Liver (tissue), 9 donors: Measurements from ENCODE around the gene UCP2. TPM values are rescaled to one million over a fixed set of nuclear protein-coding genes. Genes with fewer than 3 reads are reported as not detected.

ENCODE experiments used
- DNase-seq: peaks from one replicate; pipeline ENCODE4 v3.0.0-alpha.2; 2017; ENCODE audit warnings: low spot score
- H3K27ac ChIP-seq, 2 donors: one replicate each; pipeline ENCODE4 v1.7.0; 2013; ENCODE audit warnings: inconsistent platforms in 2 of 2, low read length in 2 of 2, control low read depth in 1 of 2, low read depth in 1 of 2, mild to moderate bottlenecking in 1 of 2
- H3K27me3 ChIP-seq, 4 donors: one replicate each; pipeline versions ENCODE4 v1.6.1 to v1.7.0; 2013; ENCODE audit warnings: low read length in 3 of 4, inconsistent platforms in 1 of 4, mild to moderate bottlenecking in 1 of 4, moderate library complexity in 1 of 4; ENCODE audit not compliant: control insufficient read depth in 4 of 4, insufficient read depth in 4 of 4
- H3K36me3 ChIP-seq, 4 donors: one replicate each; pipeline versions ENCODE4 v1.6.1 to v1.7.0; 2013; ENCODE audit warnings: low read length in 3 of 4, mild to moderate bottlenecking in 3 of 4, low read depth in 1 of 4, moderate library complexity in 1 of 4; ENCODE audit not compliant: control insufficient read depth in 4 of 4, insufficient read depth in 3 of 4
- H3K4me1 ChIP-seq, 4 donors: one replicate each; pipeline versions ENCODE4 v1.6.1 to v1.7.0; 2013; ENCODE audit warnings: low read length in 3 of 4, mild to moderate bottlenecking in 3 of 4, moderate library complexity in 1 of 4; ENCODE audit not compliant: control insufficient read depth in 4 of 4, insufficient read depth in 4 of 4
- H3K4me3 ChIP-seq, 3 donors: one replicate each; pipeline versions ENCODE4 v1.6.1 to v1.7.0; 2013; ENCODE audit warnings: low read length in 3 of 3, control low read depth in 1 of 3, low read depth in 1 of 3, mild to moderate bottlenecking in 1 of 3
- H3K9ac ChIP-seq, 2 donors: one replicate each; pipeline ENCODE4 v1.7.0; 2013; ENCODE audit warnings: low read length in 2 of 2, mild to moderate bottlenecking in 2 of 2, moderate library complexity in 2 of 2, control low read depth in 1 of 2, low read depth in 1 of 2
- H3K9me3 ChIP-seq, 4 donors: one replicate each; pipeline versions ENCODE4 v1.6.1 to v1.7.0; 2013; ENCODE audit warnings: low read length in 3 of 4; ENCODE audit not compliant: control insufficient read depth in 4 of 4
- EGR1 ChIP-seq, 2 donors: IDR thresholded peaks; 2 replicates each; pipeline ENCODE4 v1.6.1; 2016 to 2018; ENCODE audit warnings: antibody characterized with exemption in 2 of 2, low read depth in 2 of 2
- FOXA1 ChIP-seq: IDR thresholded peaks from 2 replicates; pipeline ENCODE4 v1.6.1; 2016; ENCODE audit warnings: antibody characterized with exemption
- FOXA2 ChIP-seq: IDR thresholded peaks from 2 replicates; pipeline ENCODE4 v1.6.1; 2016; ENCODE audit warnings: antibody characterized with exemption
- HNF4A ChIP-seq, 2 donors: conservative IDR thresholded peaks; 2 replicates each; pipeline ENCODE4 v1.6.1; 2016; ENCODE audit warnings: antibody characterized with exemption in 2 of 2, mild to moderate bottlenecking in 2 of 2
- JUND ChIP-seq, 2 donors: IDR thresholded peaks; 2 replicates each; pipeline ENCODE4 v1.6.1; 2016; ENCODE audit warnings: antibody characterized with exemption in 2 of 2
- NR2F2 ChIP-seq: IDR thresholded peaks from 2 replicates; pipeline ENCODE4 v1.6.1; 2016; ENCODE audit warnings: antibody characterized with exemption
- RAD21 ChIP-seq, 2 donors: IDR thresholded peaks; 2 replicates each; pipeline ENCODE4 v1.6.1; 2016; ENCODE audit warnings: antibody characterized with exemption in 2 of 2, mild to moderate bottlenecking in 2 of 2
- TAF1 ChIP-seq: conservative IDR thresholded peaks from 2 replicates; pipeline ENCODE4 v1.6.1; 2016; ENCODE audit warnings: antibody characterized with exemption, mild to moderate bottlenecking
- YY1 ChIP-seq: IDR thresholded peaks from 2 replicates; pipeline ENCODE4 v1.6.1; 2016; ENCODE audit warnings: antibody characterized with exemption, mild to moderate bottlenecking
- WGBS: extraction: QIAGEN DNeasy Blood & Tissue Kit; methylation state at CpG from one replicate; pipeline ENCODE4 v1.1.7; 2013; 5-methylcytosine and 5-hydroxymethylcytosine counted together
- polyA plus RNA-seq, 2 donors: library from polyadenylated mRNA; stranded (reverse) in 1 of 2; unstranded in 1 of 2; fragments of 200-250 nt in 1 of 2; fragments of >200 nt in 1 of 2; fragmentation: Nextera tagmentation in 1 of 2; extraction: Ambion mirVana in 1 of 2; gene quantifications; one replicate each; pipeline versions ENCODE4 v1.2.1 to v1.2.3, GENCODE V29; 2013 to 2015
- total RNA-seq, 2 donors: library from RNA; depleted of rRNA; stranded (reverse); fragments of >200 nt; gene quantifications; one replicate each; pipeline ENCODE4 v1.2.3, GENCODE V29; 2014
- TF ChIP-seq, protein P1 (sequence below): IDR thresholded peaks from 2 replicates; pipeline ENCODE4 v1.6.1; 2016; ENCODE audit warnings: antibody characterized with exemption
- TF ChIP-seq, protein P2 (sequence below): IDR thresholded peaks from 2 replicates; pipeline ENCODE4 v1.6.1; 2016; ENCODE audit warnings: antibody characterized with exemption
- TF ChIP-seq, protein P3 (sequence below): fragments of 150-350 bp; IDR thresholded peaks from 2 replicates; pipeline ENCODE4 v1.5.1; 2017; ENCODE audit warnings: improper control_type of control experiment, low read depth, low read length; ENCODE audit not compliant: missing input control
- TF ChIP-seq, protein P4 (sequence below): IDR thresholded peaks from 2 replicates; pipeline ENCODE4 v1.6.1; 2016; ENCODE audit warnings: antibody characterized with exemption
- donor health status: healthy.
- donor health status: healthy.
- donor health status: healthy.
- donor health status: healthy.
- donor health status: healthy.

UCP2 gene
- total and polyA plus RNA-seq, 4 donors, result 10.4 to 137 (median 13.6) TPM

DNA sequence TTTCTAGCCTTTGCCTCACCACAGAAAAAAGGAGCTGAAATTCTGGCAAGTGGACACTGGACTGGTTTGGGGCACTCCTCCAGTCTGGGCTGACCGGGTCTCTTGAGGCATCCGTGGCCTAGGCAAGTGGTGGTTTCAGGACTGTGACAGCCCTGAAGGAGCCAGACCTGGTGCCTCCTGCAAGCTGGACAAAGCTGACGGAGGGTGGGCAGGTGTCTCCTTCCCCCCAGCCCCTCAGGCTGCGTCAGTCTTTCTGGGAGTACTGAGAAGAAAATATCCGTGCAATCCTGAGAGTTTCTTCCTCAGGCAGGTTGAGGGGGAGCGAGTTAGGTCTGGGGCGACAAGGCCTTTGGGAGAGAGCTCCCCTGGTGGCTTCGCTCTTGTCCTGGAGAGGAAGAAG lies 30.5 kb upstream of the UCP2 start:
- H3K4me3 ChIP-seq, result no peak overlapping the region
- H3K9me3 ChIP-seq, result no peaks in the 10 kb centered on the region
- DNase-seq, result no peak
- WGBS, result 98% methylated on average over 8 of the region's 8 CpGs
- H3K36me3 ChIP-seq, result no peaks in the 10 kb centered on the region
- H3K4me1 ChIP-seq, result peaks cover 4 to 7% (median 5%) of the 10 kb centered on the region in 4 donors
- H3K27ac ChIP-seq, result no peak overlapping the region
- H3K27me3 ChIP-seq, result no peaks in the 10 kb centered on the region
- TF ChIP-seq HNF4A (conservative IDR thresholded peaks at IDR 0.05) (no peak), EGR1 (IDR thresholded peaks at IDR 0.05; ENCODE audit: low read depth in 2 of 2) (no peak), FOXA1 (no peak)
- TF ChIP-seq, protein P1, sequence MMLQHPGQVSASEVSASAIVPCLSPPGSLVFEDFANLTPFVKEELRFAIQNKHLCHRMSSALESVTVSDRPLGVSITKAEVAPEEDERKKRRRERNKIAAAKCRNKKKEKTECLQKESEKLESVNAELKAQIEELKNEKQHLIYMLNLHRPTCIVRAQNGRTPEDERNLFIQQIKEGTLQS, result no peak
- TF ChIP-seq, protein P2, sequence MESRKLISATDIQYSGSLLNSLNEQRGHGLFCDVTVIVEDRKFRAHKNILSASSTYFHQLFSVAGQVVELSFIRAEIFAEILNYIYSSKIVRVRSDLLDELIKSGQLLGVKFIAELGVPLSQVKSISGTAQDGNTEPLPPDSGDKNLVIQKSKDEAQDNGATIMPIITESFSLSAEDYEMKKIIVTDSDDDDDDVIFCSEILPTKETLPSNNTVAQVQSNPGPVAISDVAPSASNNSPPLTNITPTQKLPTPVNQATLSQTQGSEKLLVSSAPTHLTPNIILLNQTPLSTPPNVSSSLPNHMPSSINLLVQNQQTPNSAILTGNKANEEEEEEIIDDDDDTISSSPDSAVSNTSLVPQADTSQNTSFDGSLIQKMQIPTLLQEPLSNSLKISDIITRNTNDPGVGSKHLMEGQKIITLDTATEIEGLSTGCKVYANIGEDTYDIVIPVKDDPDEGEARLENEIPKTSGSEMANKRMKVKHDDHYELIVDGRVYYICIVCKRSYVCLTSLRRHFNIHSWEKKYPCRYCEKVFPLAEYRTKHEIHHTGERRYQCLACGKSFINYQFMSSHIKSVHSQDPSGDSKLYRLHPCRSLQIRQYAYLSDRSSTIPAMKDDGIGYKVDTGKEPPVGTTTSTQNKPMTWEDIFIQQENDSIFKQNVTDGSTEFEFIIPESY, result no peak
- TF ChIP-seq, protein P3, sequence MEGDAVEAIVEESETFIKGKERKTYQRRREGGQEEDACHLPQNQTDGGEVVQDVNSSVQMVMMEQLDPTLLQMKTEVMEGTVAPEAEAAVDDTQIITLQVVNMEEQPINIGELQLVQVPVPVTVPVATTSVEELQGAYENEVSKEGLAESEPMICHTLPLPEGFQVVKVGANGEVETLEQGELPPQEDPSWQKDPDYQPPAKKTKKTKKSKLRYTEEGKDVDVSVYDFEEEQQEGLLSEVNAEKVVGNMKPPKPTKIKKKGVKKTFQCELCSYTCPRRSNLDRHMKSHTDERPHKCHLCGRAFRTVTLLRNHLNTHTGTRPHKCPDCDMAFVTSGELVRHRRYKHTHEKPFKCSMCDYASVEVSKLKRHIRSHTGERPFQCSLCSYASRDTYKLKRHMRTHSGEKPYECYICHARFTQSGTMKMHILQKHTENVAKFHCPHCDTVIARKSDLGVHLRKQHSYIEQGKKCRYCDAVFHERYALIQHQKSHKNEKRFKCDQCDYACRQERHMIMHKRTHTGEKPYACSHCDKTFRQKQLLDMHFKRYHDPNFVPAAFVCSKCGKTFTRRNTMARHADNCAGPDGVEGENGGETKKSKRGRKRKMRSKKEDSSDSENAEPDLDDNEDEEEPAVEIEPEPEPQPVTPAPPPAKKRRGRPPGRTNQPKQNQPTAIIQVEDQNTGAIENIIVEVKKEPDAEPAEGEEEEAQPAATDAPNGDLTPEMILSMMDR, result no peak
- H3K9ac ChIP-seq, result no peak overlapping the region

DNA sequence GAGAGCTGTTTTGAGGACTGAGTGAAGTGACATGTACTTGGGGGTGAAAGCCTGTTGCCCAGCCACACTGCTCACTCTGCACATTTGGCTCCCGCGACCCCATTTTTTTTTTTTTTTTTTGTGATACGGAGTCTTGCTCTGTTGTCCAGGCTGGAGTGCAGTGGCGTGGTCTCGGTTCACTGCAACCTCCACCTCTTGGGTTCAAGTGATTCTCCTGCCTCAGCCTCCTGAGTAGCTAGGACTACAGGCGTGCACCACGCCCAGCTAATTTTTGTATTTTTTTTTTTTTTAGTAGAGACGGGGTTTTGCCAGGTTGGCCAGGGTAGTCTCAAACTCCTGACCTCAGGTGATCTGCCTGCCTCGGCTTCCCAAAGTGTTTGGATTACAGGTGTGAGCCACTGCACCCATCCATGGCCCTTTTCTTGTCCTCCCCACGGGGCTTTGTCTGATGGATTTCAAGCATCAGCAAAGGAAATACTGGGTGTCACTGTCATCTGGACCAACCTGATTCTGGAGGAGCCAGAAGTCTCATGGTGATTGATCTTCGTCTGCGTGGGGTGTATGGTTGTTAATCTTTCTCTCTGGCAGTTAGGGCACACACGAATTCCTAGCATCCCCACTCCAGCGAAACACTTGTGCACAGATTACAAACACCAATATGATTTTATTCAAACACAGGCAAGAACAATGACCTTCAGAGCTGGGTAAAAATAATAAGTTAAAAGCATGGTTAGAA lies 29.6 kb upstream of the UCP2 start:
- WGBS, result 95% methylated on average over 14 of the region's 14 CpGs
- Histone ChIP-seq H3K27ac (no peak overlapping the region), H3K4me3 (no peak overlapping the region), H3K36me3 (no peaks in the 10 kb centered on the region), H3K9ac (no peak overlapping the region), H3K4me1 (no peaks in the 10 kb centered on the region), H3K27me3 (no peaks in the 10 kb centered on the region), H3K9me3 (no peaks in the 10 kb centered on the region)
- DNase-seq, result peak; percentile 33
- TF ChIP-seq, protein P3, result no peak
- TF ChIP-seq HNF4A (conservative IDR thresholded peaks at IDR 0.05), result no peak
- no peak for TF ChIP-seq NR2F2
- no peak for TF ChIP-seq YY1
- TF ChIP-seq, protein P4, sequence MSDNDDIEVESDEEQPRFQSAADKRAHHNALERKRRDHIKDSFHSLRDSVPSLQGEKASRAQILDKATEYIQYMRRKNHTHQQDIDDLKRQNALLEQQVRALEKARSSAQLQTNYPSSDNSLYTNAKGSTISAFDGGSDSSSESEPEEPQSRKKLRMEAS, result no peak
- TF ChIP-seq JUND (IDR thresholded peaks at IDR 0.05), result no peak
- no peak for TF ChIP-seq EGR1 (IDR thresholded peaks at IDR 0.05; ENCODE audit: low read depth in 2 of 2)
- no peak for TF ChIP-seq FOXA2
- no peak for TF ChIP-seq RAD21 (IDR thresholded peaks at IDR 0.05)
- TF ChIP-seq TAF1, result no peak
